K562 (cell line): ENCODE measurements around the gene ZBTB7A. TPM values are rescaled to one million over a fixed set of nuclear protein-coding genes. Genes with fewer than 3 reads are reported as not detected.
A peak's percentile ranks its signal among the peaks of the same experiment; 100 is the strongest.

Experiments used
- ADNP ChIP-seq: fragments of 200-800 bp; sonication (Bioruptor generic); IDR thresholded peaks from 2 replicates; pipeline ENCODE4 v1.6.1; 2016; ENCODE audit warnings: missing genetic modification characterization, missing compliant biosample characterization
- ARID4B ChIP-seq: sonication (generic); formaldehyde crosslinking; IDR thresholded peaks from 2 replicates; pipeline ENCODE4 v1.8.0; 2022; ENCODE audit warnings: mild to moderate bottlenecking, missing genetic modification reagents
- CHD4 ChIP-seq: fragments of 200-600 bp; sonication (generic); IDR thresholded peaks from 3 replicates; pipeline ENCODE4 v1.6.1; 2012; ENCODE audit warnings: low read depth, mild to moderate bottlenecking, mixed read lengths, low read length, inconsistent platforms; ENCODE audit not compliant: insufficient read depth, insufficient replicate concordance, poor library complexity, severe bottlenecking
- DLX4 ChIP-seq: fragments of 250-450 bp; sonication (Bioruptor Pico); IDR thresholded peaks from 2 replicates; pipeline ENCODE4 v1.6.1; 2021; ENCODE audit warnings: mild to moderate bottlenecking
- ELF1 ChIP-seq: fragments of 200-800 bp; sonication (Bioruptor generic); IDR thresholded peaks from 2 replicates; pipeline ENCODE4 v1.6.1; 2016; ENCODE audit warnings: missing genetic modification characterization, missing compliant biosample characterization
- MBD2 ChIP-seq: sonication (generic); IDR thresholded peaks from 2 replicates; pipeline ENCODE4 v1.6.1; 2016; ENCODE audit warnings: low read depth, borderline replicate concordance
- MYNN ChIP-seq, 2 experiments: sonication (generic); formaldehyde crosslinking in 1 of 2; IDR thresholded peaks; 2 replicates each; pipeline versions ENCODE4 v1.5.0 to v1.6.1; 2016 to 2020; ENCODE audit warnings: antibody characterized with exemption in 1 of 2, missing genetic modification reagents in 1 of 2
- NFE2 ChIP-seq: IDR thresholded peaks from 2 replicates; pipeline ENCODE4 v1.6.1; 2014; ENCODE audit warnings: antibody characterized with exemption, low read depth
- POLR2A ChIP-seq: fragments of 450-650 bp; conservative IDR thresholded peaks from 2 replicates; pipeline ENCODE4 v1.6.1; 2016
- RBM17 ChIP-seq: fragments of 200-400 bp; formaldehyde crosslinking; IDR thresholded peaks from 2 replicates; pipeline ENCODE4 v1.6.1; 2017; ENCODE audit warnings: low read depth, mild to moderate bottlenecking, low read length, borderline replicate concordance
- SMARCC2 ChIP-seq: fragments of 450-650 bp; IDR thresholded peaks from 2 replicates; pipeline ENCODE4 v1.6.1; 2017; ENCODE audit warnings: antibody characterized with exemption, moderate library complexity, mild to moderate bottlenecking, low read depth
- ZC3H4 ChIP-seq: sonication (generic); formaldehyde crosslinking; IDR thresholded peaks from 2 replicates; pipeline ENCODE4 v1.9.0; 2021; ENCODE audit warnings: missing genetic modification reagents, borderline replicate concordance
- ZKSCAN1 ChIP-seq: fragments of 150-350 bp; IDR thresholded peaks from 2 replicates; pipeline ENCODE4 v1.6.1; 2016; ENCODE audit warnings: low read depth, low read length
- ZNF217 ChIP-seq: sonication (generic); formaldehyde crosslinking; IDR thresholded peaks from 2 replicates; pipeline ENCODE4 v1.8.0; 2022; ENCODE audit warnings: mild to moderate bottlenecking, missing genetic modification reagents
- ZNF407 ChIP-seq: fragments of 450-650 bp; IDR thresholded peaks from 2 replicates; pipeline ENCODE4 v1.6.1; 2016; ENCODE audit warnings: low read depth
- polyA plus RNA-seq, 8 experiments: library from polyadenylated mRNA; depleted of rRNA in 4 of 8; stranded (reverse) in 5 of 8; unstranded in 3 of 8; fragments of >200 nt; fragmentation: Nextera tagmentation in 2 of 8; fragmentation: Illumina TruSeq in 1 of 8; extraction: Ambion mirVana in 2 of 8; extraction: Trizol in 1 of 8; gene quantifications; 2 replicates each; pipeline versions ENCODE4 v1.2.1 to v1.2.3, GENCODE V29; 2011 to 2014; ENCODE audit warnings: inconsistent platforms in 1 of 8, missing spikeins in 1 of 8
- total RNA-seq, 7 experiments: library from RNA; depleted of rRNA in 6 of 7; stranded (reverse); fragments of >200 nt in 6 of 7; fragmentation: Illumina TruSeq in 2 of 7; extraction: Trizol in 2 of 7; gene quantifications; 2 replicates each; pipeline versions ENCODE4 v1.2.1 to v1.2.3, GENCODE V29; 2011 to 2021; ENCODE audit warnings: low replicate concordance in 1 of 7

Gene ZBTB7A
- total and polyA plus RNA-seq, 9 of the 15 experiments (the other 6 are each of a cell fraction or from before 2014, with no cell fraction given) = 0.11 to 34.0 (median 4.6) TPM

GRCh38 chr19:4057931-4058692, 8.6 kb downstream of the ZBTB7A start (continued):
- TF ChIP-seq ZNF407 = no peak
- no peak for TF ChIP-seq RBM17
- TF ChIP-seq NFE2 = peak; percentile 43; the same call in 1 of the 2 replicates
- no peak for TF ChIP-seq ZNF217
- 0 out of 2 replicates have a peak, but pooled peaks have one; percentile 37 for TF ChIP-seq SMARCC2
- TF ChIP-seq POLR2A = no peak
- TF ChIP-seq MBD2 = no peak
- no peak for TF ChIP-seq ELF1 (tag)
- TF ChIP-seq ADNP (tag) = peak; percentile 98
- TF ChIP-seq ZC3H4 (CRISPR knock-in tag) = no peak
- peak; percentile 42; the same call in 1 of the 2 replicates for TF ChIP-seq ARID4B (CRISPR knock-in tag)
- TF ChIP-seq CHD4 = peak; percentile 56
- TF ChIP-seq MYNN (IDR thresholded peaks at IDR 0.05) = no peak
- no peak for TF ChIP-seq MYNN (CRISPR knock-in tag; IDR thresholded peaks at IDR 0.05)
- no peak for TF ChIP-seq DLX4 (CRISPR knock-in tag)
- TF ChIP-seq ZKSCAN1 = 0 out of 2 replicates have a peak, but pooled peaks have one; percentile 51
